Transverse colon (tissue), 3 donors: Measurements from ENCODE around the gene RNF19B.

ENCODE experiments used
- CTCF ChIP-seq, 5 experiments: fragments of 200-600 bp in 3 of 5; fragments of 450-650 bp in 2 of 5; sonication (generic) in 3 of 5; IDR thresholded peaks; 1 replicate in 2 of 5; 2 replicates in 3 of 5; pipeline ENCODE4 v1.5.1; 2016 to 2017; ENCODE audit warnings: antibody characterized with exemption in 5 of 5, inconsistent platforms in 3 of 5, mild to moderate bottlenecking in 2 of 5, moderate library complexity in 1 of 5
- EP300 ChIP-seq: sonication (generic); formaldehyde crosslinking; IDR thresholded peaks from one replicate; pipeline ENCODE4 v1.6.1; 2017; ENCODE audit warnings: antibody characterized with exemption, low read depth
- POLR2A ChIP-seq: fragments of 450-650 bp; IDR thresholded peaks from one replicate; pipeline ENCODE4 v1.6.1; 2016; ENCODE audit warnings: antibody characterized with exemption, mild to moderate bottlenecking, moderate library complexity

DNA sequence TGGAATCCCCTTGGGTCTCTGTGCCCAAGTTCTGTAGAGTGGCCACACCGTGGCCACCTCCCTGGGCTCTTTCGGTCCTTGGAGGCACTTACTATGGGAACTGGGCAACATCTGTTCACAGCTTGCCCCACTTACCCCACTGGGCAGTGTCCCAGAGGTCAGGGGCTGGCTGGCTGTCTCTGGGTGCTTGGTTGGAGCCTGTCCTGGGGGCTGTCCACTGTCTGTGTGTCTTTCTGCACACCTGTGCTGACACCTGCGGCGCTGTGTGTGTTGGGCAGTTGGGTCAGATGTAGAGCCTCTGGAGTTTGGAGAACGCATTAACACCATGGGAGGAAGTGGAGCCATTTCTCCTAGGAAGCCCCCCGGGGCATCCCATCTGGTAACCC lies 62.1 kb downstream of the RNF19B start:
- TF ChIP-seq POLR2A (no peak), EP300 (no peak), CTCF (IDR thresholded peaks at IDR 0.05) (no peak)
